H1 (cell line): Measurements from ENCODE around the gene ZMYM3. TPM values are rescaled to one million over a fixed set of nuclear protein-coding genes. Genes with fewer than 3 reads are reported as not detected.

Experiments
- BRCA1 ChIP-seq: IDR thresholded peaks from 2 replicates; pipeline ENCODE4 v1.6.1; 2012; ENCODE audit warnings: low read depth, low read length, improper control_type of control experiment
- CHD7 ChIP-seq: fragments of 300-600 bp; sonication (generic); IDR thresholded peaks from 2 replicates; pipeline ENCODE4 v1.7.1; 2012; ENCODE audit warnings: low read length, moderate library complexity, mild to moderate bottlenecking, inconsistent platforms; ENCODE audit not compliant: insufficient replicate concordance
- RAD21 ChIP-seq, 2 experiments: IDR thresholded peaks in 1 of 2; conservative IDR thresholded peaks in 1 of 2; 2 replicates each; pipeline ENCODE4 v1.6.1; 2011; ENCODE audit warnings: low read depth in 2 of 2, low read length in 2 of 2, improper control_type of control experiment in 1 of 2, inconsistent platforms in 1 of 2, mild to moderate bottlenecking in 1 of 2, moderate library complexity in 1 of 2
- polyA plus RNA-seq, 7 experiments: library from polyadenylated mRNA; depleted of rRNA in 3 of 7; stranded (reverse) in 5 of 7; unstranded in 2 of 7; fragments of >200 nt in 5 of 7; fragments of 200-250 nt in 2 of 7; gene quantifications; 1 replicate in 5 of 7; 2 replicates in 1 of 7; 4 replicates in 1 of 7; pipeline versions ENCODE4 v1.2.1 to v1.2.3, GENCODE V29; 2011 to 2013; ENCODE audit warnings: missing spikeins in 2 of 7, mixed read lengths in 2 of 7
- total RNA-seq: library from RNA; stranded (reverse); fragmentation: NEBNext Ultra II Directional; extraction: Animal tissue kit (Norgen Biotek cat#: 25700); gene quantifications from 2 replicates; pipeline ENCODE4 v1.2.1, GENCODE V29; 2021

ZMYM3 gene
- total and polyA plus RNA-seq, 2 of the 8 experiments (the other 6 are each of a cell fraction or from before 2014, with no cell fraction given), result 56.7 to 82.0 TPM

DNA sequence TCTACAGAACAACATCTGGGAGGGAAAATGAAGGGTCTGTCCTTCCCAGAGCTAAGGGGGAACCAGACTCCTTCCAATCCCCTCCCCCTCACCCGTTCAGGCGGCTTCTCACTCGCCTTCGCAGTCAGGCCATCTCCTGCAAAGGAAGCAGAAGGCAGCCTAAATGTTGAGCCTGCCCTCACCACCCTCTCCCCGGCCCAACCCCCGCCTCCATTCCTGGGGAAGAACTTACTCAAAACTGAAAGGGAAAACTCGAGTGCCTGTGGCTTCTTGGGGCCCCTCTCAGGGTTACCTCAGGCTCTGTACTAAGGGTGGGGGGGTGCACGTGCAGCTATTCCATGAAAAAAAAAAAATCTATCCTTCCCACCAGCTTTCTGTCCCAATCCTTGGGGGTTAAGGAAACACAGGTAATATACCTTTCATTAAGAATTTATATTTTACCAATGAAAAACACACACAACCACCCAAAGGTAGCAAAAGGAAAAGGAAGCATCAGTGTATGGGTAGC is 2.4 kb downstream of the ZMYM3 start (continued):
- TF ChIP-seq CHD7, result no peak
- TF ChIP-seq RAD21 (IDR thresholded peaks at IDR 0.05 in 1 of 2, conservative IDR thresholded peaks at IDR 0.05 in 1 of 2; ENCODE audit: low read depth in 2 of 2, low read length in 2 of 2), result no peak
- TF ChIP-seq BRCA1, result no peak
